ENCODE data around the gene CES1. TPM values are rescaled to one million over a fixed set of nuclear protein-coding genes. Genes with fewer than 3 reads are reported as not detected.
A peak's percentile ranks its signal among the peaks of the same experiment; 100 is the strongest.
"Not testable (repeated sequence)": the region's sequence is repeated elsewhere in the genome, so short reads cannot be mapped to it uniquely, and the experiment has no call there.

CES1 gene
- total RNA-seq, 4 donors from 2014 or later: 6.7 to 71.8 (median 20.1) TPM

GRCh38 chr16:55775857-55776256 is 57.0 kb downstream of the CES1 start:
- WGBS: 74% methylated on average over 4 of the region's 4 CpGs

GRCh38 chr16:55773859-55774549 is 58.9 kb downstream of the CES1 start:
- Histone ChIP-seq H3K36me3 (no peaks in the 10 kb centered on the region), H3K4me1 (no peaks in the 10 kb centered on the region), H3K9me3 (no peaks in the 10 kb centered on the region), H3K27me3 (peaks cover 0 to 23% (median 0%) of the 10 kb centered on the region in 4 donors), H3K27ac (replicated peaks in 1 of 4) (no peak overlapping the region), H3K4me3 (no peak overlapping the region)
- intact Hi-C loops (cut with DNase I): no loop called here
- TF ChIP-seq CTCF (IDR thresholded peaks at IDR 0.05): no peak
- no peak for TF ChIP-seq EP300 (IDR thresholded peaks at IDR 0.05)
- TF ChIP-seq POLR2A (IDR thresholded peaks at IDR 0.05; ENCODE audit: low read depth): no peak
- DNase-seq (ENCODE audit: extremely low spot score): no peak
- 69% methylated on average over 13 of the region's 14 CpGs for WGBS

More at GRCh38 chr16:55775857-55776256, 57.0 kb downstream of the CES1 start:
- intact Hi-C loops (cut with DNase I): no loop called here
- H3K27ac ChIP-seq (replicated peaks in 1 of 4): no peak overlapping the region
- TF ChIP-seq POLR2AphosphoS5 (IDR thresholded peaks at IDR 0.05) (no peak), POLR2A (IDR thresholded peaks at IDR 0.05; ENCODE audit: low read depth) (no peak), EP300 (IDR thresholded peaks at IDR 0.05) (no peak), CTCF (IDR thresholded peaks at IDR 0.05) (no peak)
- no peaks in the 10 kb centered on the region for H3K4me1 ChIP-seq
- DNase-seq (ENCODE audit: extremely low spot score): no peak
- H3K27me3 ChIP-seq: peaks cover 0 to 20% (median 0%) of the 10 kb centered on the region in 4 donors
- H3K36me3 ChIP-seq: no peaks in the 10 kb centered on the region
- no peaks in the 10 kb centered on the region for H3K9me3 ChIP-seq
- H3K4me3 ChIP-seq: no peak overlapping the region

DNA sequence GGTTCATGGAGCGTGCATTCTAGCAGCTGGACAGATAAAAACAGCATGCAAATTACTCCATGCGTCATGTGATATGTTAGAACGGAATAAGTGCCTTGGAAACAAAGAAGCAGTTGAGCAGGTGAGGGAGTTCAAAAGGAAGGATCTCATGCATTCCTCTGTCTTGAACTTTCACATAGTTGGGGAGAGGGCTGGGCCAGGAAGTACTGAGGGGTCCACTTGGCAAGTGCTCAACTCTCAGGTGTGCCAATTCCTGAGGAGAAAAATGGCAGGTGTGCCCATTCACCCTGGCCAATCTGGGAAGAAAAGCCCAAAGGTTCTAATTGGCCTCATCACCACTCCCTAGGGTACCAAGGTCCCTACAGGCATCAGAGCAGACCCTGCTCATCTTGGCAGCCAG is 67.7 kb downstream of the CES1 start:
- H3K9me3 ChIP-seq: no peaks in the 10 kb centered on the region
- no peak for DNase-seq (ENCODE audit: extremely low spot score)
- WGBS: 81% methylated on average over 3 of the region's 3 CpGs
- H3K27me3 ChIP-seq: peaks cover 0 to 14% (median 0%) of the 10 kb centered on the region in 4 donors
- H3K4me3 ChIP-seq: no peak overlapping the region
- intact Hi-C loops (cut with DNase I): no loop called here
- no peak overlapping the region for H3K27ac ChIP-seq (replicated peaks in 1 of 4)
- H3K36me3 ChIP-seq: no peaks in the 10 kb centered on the region
- TF ChIP-seq CTCF (IDR thresholded peaks at IDR 0.05) (no peak), EP300 (IDR thresholded peaks at IDR 0.05) (no peak), POLR2A (IDR thresholded peaks at IDR 0.05; ENCODE audit: low read depth) (no peak), POLR2AphosphoS5 (IDR thresholded peaks at IDR 0.05) (no peak)
- H3K4me1 ChIP-seq: peaks cover 0 to 8% (median 2%) of the 10 kb centered on the region in 4 donors

- WGBS: 53% methylated on average over 27 of the region's 30 CpGs
- TF ChIP-seq EP300 (IDR thresholded peaks at IDR 0.05) (no peak), POLR2AphosphoS5 (IDR thresholded peaks at IDR 0.05) (no peak), CTCF (IDR thresholded peaks at IDR 0.05) (no peak), POLR2A (IDR thresholded peaks at IDR 0.05; ENCODE audit: low read depth) (no peak)
- H3K4me1 ChIP-seq: peaks cover 0 to 8% (median 4%) of the 10 kb centered on the region in 4 donors
- H3K27me3 ChIP-seq: peaks cover 0 to 12% (median 0%) of the 10 kb centered on the region in 4 donors
- peak overlapping the region in 2 of 4 donors; percentile 7 to 19 for H3K4me3 ChIP-seq
- no peak overlapping the region for H3K27ac ChIP-seq (replicated peaks in 1 of 4)
- DNase-seq (ENCODE audit: extremely low spot score): no peak
- H3K9me3 ChIP-seq: no peaks in the 10 kb centered on the region
- no peaks in the 10 kb centered on the region for H3K36me3 ChIP-seq
- intact Hi-C loops (cut with DNase I): no loop called here
These were observed 72.4 kb downstream of the CES1 start for GRCh38 chr16:55760310-55761001.

DNA sequence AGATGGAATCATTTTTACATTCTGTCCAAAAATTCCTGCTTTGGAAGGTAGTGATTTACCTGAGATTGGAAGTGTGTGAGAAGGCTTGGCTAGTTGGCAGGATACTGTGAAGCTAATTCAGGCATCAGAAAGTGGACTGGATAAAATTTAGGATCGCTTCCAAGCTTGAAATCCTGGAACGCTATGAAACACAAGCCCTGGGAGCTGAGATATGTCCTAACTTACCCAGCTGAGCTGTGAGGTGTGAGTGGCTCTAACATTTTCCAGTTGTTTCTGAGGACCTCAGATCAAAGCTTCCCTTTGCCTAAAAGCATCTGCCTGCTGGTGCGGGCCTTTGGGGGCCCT is 73.0 kb downstream of the CES1 start:
- WGBS: 39% methylated on average over 3 of the region's 3 CpGs
- H3K27me3 ChIP-seq; H3K36me3 ChIP-seq; DNase-seq (ENCODE audit: extremely low spot score); H3K4me3 ChIP-seq; H3K27ac ChIP-seq (replicated peaks in 1 of 4); H3K9me3 ChIP-seq; H3K4me1 ChIP-seq; intact Hi-C loops (cut with DNase I): not testable (repeated sequence)

DNA sequence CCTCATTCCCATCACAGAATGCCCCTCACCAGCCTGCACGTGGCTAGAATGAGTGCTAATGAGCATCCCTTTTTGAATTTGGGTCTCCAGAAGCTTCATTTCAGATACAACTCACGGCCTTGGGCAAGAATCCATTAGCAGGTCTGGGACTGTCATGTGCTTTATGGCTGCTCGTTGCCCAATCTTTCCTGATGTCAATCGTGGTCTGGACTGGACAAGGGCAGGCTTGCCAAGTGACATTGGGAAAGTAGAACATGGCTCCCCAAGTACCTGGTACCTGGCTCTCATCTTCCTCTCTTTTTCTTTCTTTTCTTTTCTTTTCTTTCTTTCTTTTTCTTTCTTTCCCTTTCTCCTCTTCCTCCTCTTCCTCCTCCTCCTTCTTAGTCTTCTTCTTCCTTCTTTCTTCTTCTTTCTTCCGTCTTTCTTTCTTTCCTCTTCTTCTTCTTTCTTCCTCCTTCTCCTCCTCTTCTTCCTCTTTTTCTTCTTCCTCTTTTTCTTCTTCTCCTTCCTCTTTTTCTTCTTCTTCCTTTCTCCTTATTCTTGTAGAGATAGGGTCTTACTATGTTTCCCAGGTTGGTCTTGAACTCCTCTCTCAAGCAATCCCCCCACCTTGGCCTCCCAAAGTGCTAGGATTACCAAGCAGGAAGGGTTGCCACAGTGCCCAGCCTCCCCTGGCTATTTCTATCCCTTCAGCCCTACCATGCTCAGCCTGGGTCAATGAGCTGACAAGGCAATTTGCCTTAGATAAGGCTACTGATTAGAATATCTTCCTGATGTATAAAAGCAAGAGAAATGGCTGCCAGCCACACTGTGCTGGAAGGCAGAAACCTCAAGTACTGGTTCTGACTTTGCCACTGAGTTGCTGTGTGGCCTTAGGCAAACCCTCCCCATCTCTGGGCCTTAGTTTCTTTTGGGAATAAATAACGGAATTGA is 75.0 kb downstream of the CES1 start:
- WGBS: 58% methylated on average over 6 of the region's 6 CpGs
- H3K27me3 ChIP-seq; H3K9me3 ChIP-seq; intact Hi-C loops (cut with DNase I); H3K27ac ChIP-seq (replicated peaks in 1 of 4); DNase-seq (ENCODE audit: extremely low spot score); H3K4me1 ChIP-seq; H3K36me3 ChIP-seq; H3K4me3 ChIP-seq: not testable (repeated sequence)

All from esophagus muscularis mucosa (tissue), 4 donors.